ENCODE data around the gene ARRB2. TPM values are rescaled to one million over a fixed set of nuclear protein-coding genes. Genes with fewer than 3 reads are reported as not detected.
A peak's percentile ranks its signal among the peaks of the same experiment; 100 is the strongest.

The ARRB2 gene
- total RNA-seq, 1 experiment from 2014 or later = 79.7 TPM

DNA sequence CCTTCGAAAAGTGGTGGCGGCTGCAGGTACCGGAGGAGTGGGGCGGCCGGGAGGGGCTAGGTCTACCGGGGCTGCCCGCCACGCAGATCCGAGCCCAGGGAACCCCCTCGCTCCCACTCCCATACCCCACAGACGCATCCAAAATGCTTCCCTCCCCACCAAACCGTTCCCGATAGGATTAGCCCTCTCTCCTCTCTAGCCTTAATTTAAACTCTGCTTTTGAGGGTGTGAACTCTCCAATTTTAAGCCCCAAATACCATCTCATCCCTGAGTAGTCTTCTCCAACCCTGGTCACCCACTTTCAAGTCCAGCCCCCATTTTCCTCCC lies 29.6 kb downstream of the ARRB2 start:
- Histone ChIP-seq H3K4me1 (replicated peaks; ENCODE audit: insufficient read depth) (peaks cover 12% of the 10 kb centered on the region; the same call in 1 of the 2 replicates), H3K27ac (no peak overlapping the region), H3F3A (ENCODE audit: insufficient read depth, low read depth) (peaks cover 8% of the 10 kb centered on the region), H3K36me3 (ENCODE audit: low read depth) (no peaks in the 10 kb centered on the region), H2AFZ (peak overlapping the region; percentile 96; the same call in 1 of the 2 replicates), H3K9me3 (ENCODE audit: insufficient read depth, low read depth) (no peaks in the 10 kb centered on the region), H3K79me2 (ENCODE audit: low read depth) (no peaks in the 10 kb centered on the region), H3K4me3 (peak overlapping the region; percentile 95; the same call in 1 of the 2 replicates), H3K4me2 (peak overlapping the region; percentile 87), H3K9me2 (ENCODE audit: insufficient read depth) (no peaks in the 10 kb centered on the region), H3K27me3 (ENCODE audit: insufficient read depth, low read depth) (0 out of 2 replicates have a peak, but pooled peaks cover 6% of the 10 kb centered on the region), H4K20me1 (ENCODE audit: insufficient read depth) (no peaks in the 10 kb centered on the region)
- ChIA-PET CTCF (no interaction called here), POLR2A (ENCODE audit: unreplicated experiment) (no interaction called here)
- BruUV-seq (replicated peaks) = no TSS peak
- TF ChIP-seq EZH2 (IDR thresholded peaks at IDR 0.05; ENCODE audit: low read depth) (no peak), CTCF (conservative IDR thresholded peaks at IDR 0.05) (no peak)
- DNase-seq = no peak
- intact Hi-C loops (cut with micrococcal nuclease; ENCODE audit: unreplicated experiment) = no loop called here

GRCh38 chr17:4740584-4740983 lies 30.2 kb downstream of the ARRB2 start:
- no peaks in the 10 kb centered on the region for H3K9me2 ChIP-seq (ENCODE audit: insufficient read depth)
- no peak for DNase-seq
- no peak overlapping the region for H3K27ac ChIP-seq
- ChIA-PET CTCF (no interaction called here), POLR2A (ENCODE audit: unreplicated experiment) (interaction anchor here (0.7 kb wide), 1 partner anchor 179 kb away, joined by 5 read pairs; no protein-coding TSS in a partner anchor)
- no peaks in the 10 kb centered on the region for H3K36me3 ChIP-seq (ENCODE audit: low read depth)
- intact Hi-C loops (cut with micrococcal nuclease; ENCODE audit: unreplicated experiment) = no loop called here
- peaks cover 8% of the 10 kb centered on the region for H3F3A ChIP-seq (ENCODE audit: insufficient read depth, low read depth)
- H4K20me1 ChIP-seq (ENCODE audit: insufficient read depth) = no peaks in the 10 kb centered on the region
- H3K27me3 ChIP-seq (ENCODE audit: insufficient read depth, low read depth) = 0 out of 2 replicates have a peak, but pooled peaks cover 6% of the 10 kb centered on the region
- BruUV-seq (replicated peaks) = no TSS peak
- peak overlapping the region; percentile 87 for H3K4me2 ChIP-seq
- TF ChIP-seq EZH2 (IDR thresholded peaks at IDR 0.05; ENCODE audit: low read depth) (no peak), CTCF (conservative IDR thresholded peaks at IDR 0.05) (no peak)
- peaks cover 12% of the 10 kb centered on the region; the same call in 1 of the 2 replicates for H3K4me1 ChIP-seq (replicated peaks; ENCODE audit: insufficient read depth)
- H3K4me3 ChIP-seq = no peak overlapping the region
- no peak overlapping the region for H2AFZ ChIP-seq
- no peaks in the 10 kb centered on the region for H3K9me3 ChIP-seq (ENCODE audit: insufficient read depth, low read depth)
- H3K79me2 ChIP-seq (ENCODE audit: low read depth) = no peaks in the 10 kb centered on the region

GRCh38 chr17:4741544-4741943 lies 31.1 kb downstream of the ARRB2 start:
- DNase-seq = no peak
- intact Hi-C loops (cut with micrococcal nuclease; ENCODE audit: unreplicated experiment) = no loop called here
- ChIA-PET CTCF (no interaction called here), POLR2A (ENCODE audit: unreplicated experiment) (interaction anchor here (0.7 kb wide), 1 partner anchor 12 kb away, joined by 3 read pairs; no protein-coding TSS in a partner anchor)
- H3K4me3 ChIP-seq = no peak overlapping the region
- H3K27me3 ChIP-seq (ENCODE audit: insufficient read depth, low read depth) = 0 out of 2 replicates have a peak, but pooled peaks cover 6% of the 10 kb centered on the region
- H3K4me1 ChIP-seq (replicated peaks; ENCODE audit: insufficient read depth) = peaks cover 12% of the 10 kb centered on the region; the same call in 1 of the 2 replicates
- H3K9me2 ChIP-seq (ENCODE audit: insufficient read depth) = no peaks in the 10 kb centered on the region
- TF ChIP-seq CTCF (conservative IDR thresholded peaks at IDR 0.05) (no peak), EZH2 (IDR thresholded peaks at IDR 0.05; ENCODE audit: low read depth) (no peak)
- no peak overlapping the region for H3K4me2 ChIP-seq
- H3K9me3 ChIP-seq (ENCODE audit: insufficient read depth, low read depth) = no peaks in the 10 kb centered on the region
- H3K27ac ChIP-seq = no peak overlapping the region
- H3F3A ChIP-seq (ENCODE audit: insufficient read depth, low read depth) = peaks cover 8% of the 10 kb centered on the region
- H4K20me1 ChIP-seq (ENCODE audit: insufficient read depth) = no peaks in the 10 kb centered on the region
- BruUV-seq (replicated peaks) = no TSS peak
- no peaks in the 10 kb centered on the region for H3K79me2 ChIP-seq (ENCODE audit: low read depth)
- H2AFZ ChIP-seq = no peak overlapping the region
- no peaks in the 10 kb centered on the region for H3K36me3 ChIP-seq (ENCODE audit: low read depth)

Measured in PC-9 (cell line).